ENCODE measurements around the gene FNDC3B. TPM values are rescaled to one million over a fixed set of nuclear protein-coding genes. Genes with fewer than 3 reads are reported as not detected.

FNDC3B gene
- polyA plus RNA-seq, 2 of the 4 experiments (the other 2 are of a cell fraction), result 29.5 to 33.6 TPM

- TF ChIP-seq, protein P1, sequence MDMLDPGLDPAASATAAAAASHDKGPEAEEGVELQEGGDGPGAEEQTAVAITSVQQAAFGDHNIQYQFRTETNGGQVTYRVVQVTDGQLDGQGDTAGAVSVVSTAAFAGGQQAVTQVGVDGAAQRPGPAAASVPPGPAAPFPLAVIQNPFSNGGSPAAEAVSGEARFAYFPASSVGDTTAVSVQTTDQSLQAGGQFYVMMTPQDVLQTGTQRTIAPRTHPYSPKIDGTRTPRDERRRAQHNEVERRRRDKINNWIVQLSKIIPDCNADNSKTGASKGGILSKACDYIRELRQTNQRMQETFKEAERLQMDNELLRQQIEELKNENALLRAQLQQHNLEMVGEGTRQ (IDR thresholded peaks at IDR 0.05), result no peak
- no peak for TF ChIP-seq CBX2 (IDR thresholded peaks at IDR 0.05; ENCODE audit: borderline replicate concordance, low read depth)
- TF ChIP-seq FOSB (CRISPR knock-in tag; IDR thresholded peaks at IDR 0.05), result no peak
- TF ChIP-seq TFCP2L1 (CRISPR knock-in tag; IDR thresholded peaks at IDR 0.05), result no peak
- TF ChIP-seq PHF8 (IDR thresholded peaks at IDR 0.05; ENCODE audit: borderline replicate concordance, low read depth), result no peak
- no peak for TF ChIP-seq CHD2 (IDR thresholded peaks at IDR 0.05; ENCODE audit: low read length, partially characterized antibody)
Measured at GRCh38 chr3:172236771-172237742, 197.7 kb downstream of the FNDC3B start (continued).

- FAIRE-seq (no peak), DNase-seq (ENCODE audit: low read depth in 1 of 2, low spot score in 1 of 2) (no peak), ATAC-seq (no peak)
- WGBS (ENCODE audit: missing lambda C conversion rate), result 96% methylated on average over 4 of the region's 4 CpGs
- POLR2A ChIA-PET, result no interaction called here
- TF ChIP-seq CBX8 (IDR thresholded peaks at IDR 0.05), result no peak
- no peak for TF ChIP-seq RAD21 (conservative IDR thresholded peaks at IDR 0.05 in 1 of 2, IDR thresholded peaks at IDR 0.05 in 1 of 2)
- no peak for TF ChIP-seq GATA3 (IDR thresholded peaks at IDR 0.05; ENCODE audit: borderline replicate concordance)
- TF ChIP-seq BCL3 (IDR thresholded peaks at IDR 0.05), result no peak
- TF ChIP-seq EHMT2 (IDR thresholded peaks at IDR 0.05; ENCODE audit: low read depth), result no peak
- no peak for TF ChIP-seq POLR2A (IDR thresholded peaks at IDR 0.05; ENCODE audit: low read length)
- no peak for TF ChIP-seq FOSL2 (IDR thresholded peaks at IDR 0.05)
- TF ChIP-seq FOSL2 (CRISPR knock-in tag; IDR thresholded peaks at IDR 0.05), result no peak
- TF ChIP-seq MAZ (IDR thresholded peaks at IDR 0.05; ENCODE audit: borderline replicate concordance, low read depth, low read length), result no peak
- TF ChIP-seq HOXB5 (CRISPR knock-in tag; IDR thresholded peaks at IDR 0.05), result no peak
- TF ChIP-seq KDM5A (IDR thresholded peaks at IDR 0.05), result no peak
- TF ChIP-seq, protein P2, sequence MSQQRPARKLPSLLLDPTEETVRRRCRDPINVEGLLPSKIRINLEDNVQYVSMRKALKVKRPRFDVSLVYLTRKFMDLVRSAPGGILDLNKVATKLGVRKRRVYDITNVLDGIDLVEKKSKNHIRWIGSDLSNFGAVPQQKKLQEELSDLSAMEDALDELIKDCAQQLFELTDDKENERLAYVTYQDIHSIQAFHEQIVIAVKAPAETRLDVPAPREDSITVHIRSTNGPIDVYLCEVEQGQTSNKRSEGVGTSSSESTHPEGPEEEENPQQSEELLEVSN (IDR thresholded peaks at IDR 0.05; ENCODE audit: borderline replicate concordance, low read depth), result no peak
- TF ChIP-seq HES2 (IDR thresholded peaks at IDR 0.05), result no peak
- Histone ChIP-seq H3K4me1 (peaks cover 24% of the 10 kb centered on the region; the same call in 2 of the 3 replicates), H3K27ac (0 out of 6 replicates have a peak overlapping the region, but pooled peaks of 1 of the 2 experiments have one; percentile 6), H3K9me3 (peaks cover 17% of the 10 kb centered on the region), H3K4me3 (no peak overlapping the region), H3K4me2 (no peak overlapping the region)
- CTCF ChIA-PET, result interaction anchor here (0.6 kb wide), 2 partner anchors 39 to 100 kb away, joined by 3 to 4 read pairs; no protein-coding TSS in a partner anchor
Measured at GRCh38 chr3:172238188-172238587, 198.8 kb downstream of the FNDC3B start.

- H3K4me3 ChIP-seq, result no peak overlapping the region
- POLR2A ChIA-PET, result no interaction called here
- TF ChIP-seq SMC3 (IDR thresholded peaks at IDR 0.05) (no peak), MAZ (IDR thresholded peaks at IDR 0.05; ENCODE audit: borderline replicate concordance, low read depth, low read length) (no peak), HOXA7 (CRISPR knock-in tag; IDR thresholded peaks at IDR 0.05) (no peak)
- TF ChIP-seq, protein P3, sequence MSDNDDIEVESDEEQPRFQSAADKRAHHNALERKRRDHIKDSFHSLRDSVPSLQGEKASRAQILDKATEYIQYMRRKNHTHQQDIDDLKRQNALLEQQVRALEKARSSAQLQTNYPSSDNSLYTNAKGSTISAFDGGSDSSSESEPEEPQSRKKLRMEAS (IDR thresholded peaks at IDR 0.05), result no peak
- peak overlapping the region in 1 of 2 experiments; percentile 33; a peak in 2 of 6 replicates for H3K27ac ChIP-seq
- DNase-seq (ENCODE audit: low read depth in 1 of 2, low spot score in 1 of 2) (no peak), FAIRE-seq (no peak), ATAC-seq (no peak)
- CTCF ChIA-PET, result no interaction called here
- WGBS (ENCODE audit: missing lambda C conversion rate), result 95% methylated on average over 3 of the region's 3 CpGs
- peaks cover 17% of the 10 kb centered on the region for H3K9me3 ChIP-seq
- peaks cover 26% of the 10 kb centered on the region for H3K4me1 ChIP-seq
- no peak overlapping the region for H3K4me2 ChIP-seq
Measured at GRCh38 chr3:172239218-172239790, 199.9 kb downstream of the FNDC3B start.

Measured in A549 (cell line).